H9 (cell line): ENCODE results near the gene CDK5. TPM values are rescaled to one million over a fixed set of nuclear protein-coding genes. Genes with fewer than 3 reads are reported as not detected.

Experiments
- DNase-seq: peaks from one replicate; pipeline ENCODE4 v3.0.0-alpha.2; 2017
- H2AFZ ChIP-seq: one replicate; pipeline ENCODE4 v1.6.1; 2013; ENCODE audit warnings: mild to moderate bottlenecking, low read length, control low read depth, moderate library complexity
- H2AK5ac ChIP-seq: 2 replicates; pipeline ENCODE4 v1.6.1; 2013; ENCODE audit warnings: low read length, control low read depth, mixed read lengths; ENCODE audit not compliant: insufficient read length
- H2BK120ac ChIP-seq: one replicate; pipeline ENCODE4 v1.6.1; 2013; ENCODE audit warnings: low read depth, mild to moderate bottlenecking, low read length, control low read depth, inconsistent platforms; ENCODE audit not compliant: poor library complexity, severe bottlenecking
- H2BK12ac ChIP-seq: 2 replicates; pipeline ENCODE4 v1.6.1; 2013; ENCODE audit warnings: low read length, control low read depth, mixed read lengths, low read depth; ENCODE audit not compliant: insufficient read length
- H2BK15ac ChIP-seq: 2 replicates; pipeline ENCODE4 v1.6.1; 2013; ENCODE audit warnings: low read depth, low read length, control low read depth
- H2BK20ac ChIP-seq: one replicate; pipeline ENCODE4 v1.6.1; 2013; ENCODE audit warnings: low read depth, mild to moderate bottlenecking, low read length, control low read depth, inconsistent platforms; ENCODE audit not compliant: poor library complexity, severe bottlenecking
- H2BK5ac ChIP-seq: 2 replicates; pipeline ENCODE4 v1.6.1; 2013; ENCODE audit warnings: low read length, control low read depth, mixed read lengths; ENCODE audit not compliant: insufficient read length
- H3K14ac ChIP-seq: 2 replicates; pipeline ENCODE4 v1.6.1; 2013; ENCODE audit warnings: low read length, control low read depth; ENCODE audit not compliant: insufficient read depth
- H3K18ac ChIP-seq: 2 replicates; pipeline ENCODE4 v1.6.1; 2013; ENCODE audit warnings: low read depth, mild to moderate bottlenecking, mixed read lengths, low read length, control low read depth; ENCODE audit not compliant: insufficient read length
- H3K23ac ChIP-seq: 2 replicates; pipeline ENCODE4 v1.6.1; 2013; ENCODE audit warnings: low read length, control low read depth, mixed read lengths, low read depth; ENCODE audit not compliant: insufficient read length
- H3K23me2 ChIP-seq: 2 replicates; pipeline ENCODE4 v1.6.1; 2013; ENCODE audit warnings: low read depth, mild to moderate bottlenecking, mixed read lengths, low read length, control low read depth; ENCODE audit not compliant: insufficient read length, poor library complexity, severe bottlenecking
- H3K27ac ChIP-seq: 2 replicates; pipeline ENCODE4 v1.5.1; 2013; ENCODE audit warnings: low read length, control low read depth, mixed read lengths, low read depth; ENCODE audit not compliant: insufficient read length
- H3K27me3 ChIP-seq: 2 replicates; pipeline ENCODE4 v1.6.1; 2013; ENCODE audit warnings: low read length, control low read depth, inconsistent platforms; ENCODE audit not compliant: insufficient read depth
- H3K4ac ChIP-seq: 2 replicates; pipeline ENCODE4 v1.6.1; 2013; ENCODE audit warnings: low read depth, mild to moderate bottlenecking, control low read depth, inconsistent platforms, low read length, moderate library complexity
- H3K4me1 ChIP-seq: 2 replicates; pipeline ENCODE4 v1.6.1; 2013; ENCODE audit warnings: low read length, control low read depth, inconsistent platforms; ENCODE audit not compliant: insufficient read depth
- H3K4me2 ChIP-seq: 2 replicates; pipeline ENCODE4 v1.6.1; 2013; ENCODE audit warnings: low read length, control low read depth, mixed read lengths; ENCODE audit not compliant: insufficient read length, insufficient read depth
- H3K56ac ChIP-seq: 2 replicates; pipeline ENCODE4 v1.6.1; 2013; ENCODE audit warnings: low read depth, mild to moderate bottlenecking, mixed read lengths, low read length, control low read depth; ENCODE audit not compliant: insufficient read length
- H3K79me1 ChIP-seq: 2 replicates; pipeline ENCODE4 v1.6.1; 2013; ENCODE audit warnings: low read depth, mild to moderate bottlenecking, moderate library complexity, low read length, control low read depth, inconsistent platforms; ENCODE audit not compliant: insufficient read depth, poor library complexity, severe bottlenecking
- H3K79me2 ChIP-seq: 2 replicates; pipeline ENCODE4 v1.6.1; 2013; ENCODE audit warnings: low read length, control low read depth, inconsistent platforms; ENCODE audit not compliant: insufficient read depth
- H3K9ac ChIP-seq: 2 replicates; pipeline ENCODE4 v1.6.1; 2013; ENCODE audit warnings: low read length, control low read depth, mixed read lengths; ENCODE audit not compliant: insufficient read length; ENCODE audit errors: extremely low read depth
- H3K9me3 ChIP-seq: one replicate; pipeline ENCODE4 v1.6.1; 2013; ENCODE audit warnings: low read depth, low read length, inconsistent platforms; ENCODE audit not compliant: control insufficient read depth
- H3T11ph ChIP-seq: one replicate; pipeline ENCODE4 v1.6.1; 2013; ENCODE audit warnings: mild to moderate bottlenecking, low read length, control low read depth, inconsistent platforms
- H4K20me1 ChIP-seq: one replicate; pipeline ENCODE4 v1.6.1; 2013; ENCODE audit not compliant: control insufficient read depth, insufficient read length, insufficient read depth
- H4K5ac ChIP-seq: 2 replicates; pipeline ENCODE4 v1.6.1; 2013; ENCODE audit warnings: low read depth, mild to moderate bottlenecking, mixed read lengths, low read length, control low read depth; ENCODE audit not compliant: insufficient read length
- H4K8ac ChIP-seq: replicated peaks from 2 replicates; pipeline ENCODE4 v1.6.1; 2013; ENCODE audit warnings: low read length, control low read depth, mixed read lengths, low read depth; ENCODE audit not compliant: insufficient read length
- H4K91ac ChIP-seq: 2 replicates; pipeline ENCODE4 v1.6.1; 2013; ENCODE audit warnings: low read depth, mild to moderate bottlenecking, moderate library complexity, mixed read lengths, low read length, control low read depth; ENCODE audit not compliant: insufficient read length
- H3K27ac Mint-ChIP-seq, 3 experiments: 2 replicates in 2 of 3; 3 replicates in 1 of 3; pipeline ENCODE4 v1.8.0; 2020 to 2021; ENCODE audit warnings: mixed read lengths in 3 of 3, mild to moderate bottlenecking in 1 of 3, moderate library complexity in 1 of 3
- H3K27me3 Mint-ChIP-seq: 2 replicates; pipeline ENCODE4 v1.8.0; 2021; ENCODE audit warnings: low read depth, mild to moderate bottlenecking, moderate library complexity, mixed read lengths
- H3K36me3 Mint-ChIP-seq, 3 experiments: 2 replicates in 2 of 3; 3 replicates in 1 of 3; pipeline ENCODE4 v1.8.0; 2020 to 2021; ENCODE audit warnings: low read depth in 3 of 3, mixed read lengths in 3 of 3; ENCODE audit not compliant: insufficient read depth in 1 of 3
- H3K4me1 Mint-ChIP-seq, 2 experiments: 2 replicates each; pipeline ENCODE4 v1.8.0; 2020; ENCODE audit warnings: mixed read lengths in 2 of 2
- H3K4me3 Mint-ChIP-seq, 2 experiments: 2 replicates in 1 of 2; 3 replicates in 1 of 2; pipeline ENCODE4 v1.8.0; 2020 to 2021; ENCODE audit warnings: mild to moderate bottlenecking in 2 of 2, mixed read lengths in 2 of 2, moderate library complexity in 1 of 2
- H3K9me3 Mint-ChIP-seq, 2 experiments: 2 replicates in 1 of 2; 3 replicates in 1 of 2; pipeline ENCODE4 v1.8.0; 2020; ENCODE audit warnings: mild to moderate bottlenecking in 2 of 2, mixed read lengths in 2 of 2, moderate library complexity in 1 of 2
- CTCF ChIP-seq: fragments of 200-600 bp; sonication (generic); conservative IDR thresholded peaks from 3 replicates; pipeline ENCODE4 v1.8.0; 2021; ENCODE audit warnings: antibody characterized with exemption, mild to moderate bottlenecking
- WGBS: extraction: QIAGEN DNeasy Blood & Tissue Kit; methylation state at CpG from one replicate; pipeline ENCODE4 v1.1.7; 2013; ENCODE audit warnings: missing lambda C conversion rate, low lambda C conversion rate, mixed read lengths; ENCODE audit not compliant: insufficient read length; ENCODE audit errors: extremely low coverage; 5-methylcytosine and 5-hydroxymethylcytosine counted together
- total RNA-seq: library from RNA; stranded (reverse); gene quantifications from 2 replicates; pipeline ENCODE4 v1.2.1, GENCODE V29; 2021

CDK5 gene
- total RNA-seq, 1 experiment from 2014 or later = 19.9 TPM

GRCh38 chr7:151039850-151040548, 17.7 kb downstream of the CDK5 start:
- no peak for DNase-seq
- H3K27me3 Mint-ChIP-seq = peaks cover 5% of the 10 kb centered on the region
- no peaks in the 10 kb centered on the region for H3K23me2 ChIP-seq
- peaks cover 0 to 5% (median 4%) of the 10 kb centered on the region in 3 experiments; a peak in 4 of 7 replicates for H3K36me3 Mint-ChIP-seq
- H2BK12ac ChIP-seq = no peak overlapping the region
- no peaks in the 10 kb centered on the region for H3K79me1 ChIP-seq
- H3K4me3 Mint-ChIP-seq = no peak overlapping the region
- H2BK15ac ChIP-seq = no peak overlapping the region
- H3K9me3 ChIP-seq = no peaks in the 10 kb centered on the region
- H3K4ac ChIP-seq = no peak overlapping the region
- no peak overlapping the region for H3K4me2 ChIP-seq
- no peaks in the 10 kb centered on the region for H3K4me1 ChIP-seq
- TF ChIP-seq CTCF = no peak
- no peak overlapping the region for H2BK20ac ChIP-seq
- H2BK120ac ChIP-seq = no peak overlapping the region
- no peaks in the 10 kb centered on the region for H3K27me3 ChIP-seq
- H3K9me3 Mint-ChIP-seq = no peaks in the 10 kb centered on the region; a peak in 1 of 5 replicates
- H3K18ac ChIP-seq = no peak overlapping the region
- H4K8ac ChIP-seq = no peak overlapping the region
- H3K27ac Mint-ChIP-seq = no peak overlapping the region
- no peak overlapping the region for H2AK5ac ChIP-seq
- H3K27ac ChIP-seq = no peak overlapping the region
- WGBS = no CpG with 5 or more reads among the region's 18 CpGs
- H4K5ac ChIP-seq = no peak overlapping the region
- no peak overlapping the region for H3K56ac ChIP-seq
- no peaks in the 10 kb centered on the region for H3K79me2 ChIP-seq
- no peak overlapping the region for H3K9ac ChIP-seq
- no peak overlapping the region for H3T11ph ChIP-seq
- H4K91ac ChIP-seq = no peak overlapping the region
- H2BK5ac ChIP-seq = no peak overlapping the region
- no peak overlapping the region for H3K23ac ChIP-seq
- H2AFZ ChIP-seq = no peak overlapping the region
- peaks cover 2% of the 10 kb centered on the region in 2 experiments; a peak in 1 of 4 replicates for H3K4me1 Mint-ChIP-seq
- H3K14ac ChIP-seq = no peak overlapping the region
- no peaks in the 10 kb centered on the region for H4K20me1 ChIP-seq
